Trophoblast cell (in vitro differentiated cells and primary cell): ENCODE data around the gene ZNF692.

ENCODE experiments used
- DNase-seq, 2 donors: peaks; one replicate each; pipeline ENCODE4 v3.0.0-alpha.2; 2016
- H2AFZ ChIP-seq: 2 replicates; pipeline ENCODE4 v1.6.1; 2013; ENCODE audit warnings: low read length, moderate library complexity, mild to moderate bottlenecking; ENCODE audit not compliant: insufficient read depth, poor library complexity
- H2AK5ac ChIP-seq: 2 replicates; pipeline ENCODE4 v1.6.1; 2013; ENCODE audit warnings: mild to moderate bottlenecking, low read length
- H2BK120ac ChIP-seq: 2 replicates; pipeline ENCODE4 v1.6.1; 2013; ENCODE audit warnings: low read length, mild to moderate bottlenecking, moderate library complexity; ENCODE audit not compliant: insufficient read depth, poor library complexity
- H2BK12ac ChIP-seq: 2 replicates; pipeline ENCODE4 v1.6.1; 2013; ENCODE audit warnings: mild to moderate bottlenecking, low read length, moderate library complexity
- H2BK5ac ChIP-seq: 2 replicates; pipeline ENCODE4 v1.6.1; 2013; ENCODE audit warnings: low read length, low read depth, moderate library complexity, mild to moderate bottlenecking; ENCODE audit not compliant: poor library complexity
- H3K14ac ChIP-seq: 2 replicates; pipeline ENCODE4 v1.6.1; 2013; ENCODE audit warnings: mild to moderate bottlenecking, low read length
- H3K18ac ChIP-seq: 2 replicates; pipeline ENCODE4 v1.6.1; 2013; ENCODE audit warnings: mild to moderate bottlenecking, low read length
- H3K23ac ChIP-seq: 2 replicates; pipeline ENCODE4 v1.6.1; 2013; ENCODE audit warnings: low read length
- H3K27ac ChIP-seq: 2 replicates; pipeline ENCODE4 v1.5.1; 2013; ENCODE audit warnings: low read depth, mild to moderate bottlenecking, inconsistent platforms, low read length, moderate library complexity
- H3K27me3 ChIP-seq: 2 replicates; pipeline ENCODE4 v1.6.1; 2013; ENCODE audit warnings: inconsistent platforms, mild to moderate bottlenecking, low read length, moderate library complexity; ENCODE audit not compliant: insufficient read depth
- H3K36me3 ChIP-seq, 2 experiments: 1 replicate in 1 of 2; 2 replicates in 1 of 2; pipeline ENCODE4 v1.6.1; 2013; ENCODE audit warnings: low read length in 2 of 2, mild to moderate bottlenecking in 2 of 2, moderate library complexity in 1 of 2; ENCODE audit not compliant: insufficient read depth in 2 of 2, control insufficient read depth in 1 of 2
- H3K4ac ChIP-seq: 2 replicates; pipeline ENCODE4 v1.6.1; 2013; ENCODE audit warnings: low read depth, mild to moderate bottlenecking, low read length, moderate library complexity
- H3K4me1 ChIP-seq, 2 experiments: 1 replicate in 1 of 2; 2 replicates in 1 of 2; pipeline ENCODE4 v1.6.1; 2013; ENCODE audit warnings: low read length in 2 of 2, mild to moderate bottlenecking in 2 of 2, moderate library complexity in 1 of 2; ENCODE audit not compliant: insufficient read depth in 2 of 2, control insufficient read depth in 1 of 2
- H3K4me2 ChIP-seq: 2 replicates; pipeline ENCODE4 v1.6.1; 2013; ENCODE audit warnings: inconsistent platforms, mild to moderate bottlenecking, low read length, moderate library complexity
- H3K4me3 ChIP-seq: 2 replicates; pipeline ENCODE4 v1.5.1; 2013; ENCODE audit warnings: mild to moderate bottlenecking, low read depth, low read length, inconsistent platforms
- H3K79me1 ChIP-seq: one replicate; pipeline ENCODE4 v1.6.1; 2013; ENCODE audit warnings: low read length
- H3K79me2 ChIP-seq: 2 replicates; pipeline ENCODE4 v1.6.1; 2013; ENCODE audit warnings: low read length, mild to moderate bottlenecking; ENCODE audit not compliant: control insufficient read depth, insufficient read depth, poor library complexity
- H3K9ac ChIP-seq: 2 replicates; pipeline ENCODE4 v1.6.1; 2013; ENCODE audit warnings: mild to moderate bottlenecking, low read length
- H3K9me3 ChIP-seq: 2 replicates; pipeline ENCODE4 v1.6.1; 2013; ENCODE audit warnings: low read depth, mild to moderate bottlenecking, control low read depth, inconsistent platforms, low read length; ENCODE audit not compliant: insufficient read depth
- H4K12ac ChIP-seq: 2 replicates; pipeline ENCODE4 v1.6.1; 2013; ENCODE audit warnings: low read depth, mild to moderate bottlenecking, low read length, moderate library complexity
- H4K8ac ChIP-seq: 2 replicates; pipeline ENCODE4 v1.6.1; 2013; ENCODE audit warnings: low read depth, mild to moderate bottlenecking, low read length, moderate library complexity
- H4K91ac ChIP-seq: one replicate; pipeline ENCODE4 v1.6.1; 2013; ENCODE audit warnings: low read depth, mild to moderate bottlenecking, low read length, moderate library complexity
- WGBS: extraction: QIAGEN DNeasy Blood & Tissue Kit; methylation state at CpG from one replicate; pipeline ENCODE4 v1.1.7; 2013; ENCODE audit warnings: missing lambda C conversion rate; ENCODE audit not compliant: insufficient read length, insufficient coverage; ENCODE audit errors: extremely low coverage; 5-methylcytosine and 5-hydroxymethylcytosine counted together

Gene ZNF692

GRCh38 chr1:248842781-248843331, 16.0 kb downstream of the ZNF692 start:
- Histone ChIP-seq H4K8ac (no peak overlapping the region), H3K36me3 (peaks cover 27 to 40% of the 10 kb centered on the region in 2 experiments), H4K91ac (no peak overlapping the region), H3K4me1 (peaks cover 0 to 4% of the 10 kb centered on the region in 2 experiments), H2BK12ac (no peak overlapping the region), H3K27ac (no peak overlapping the region), H3K4ac (peak overlapping the region; percentile 8), H3K4me2 (no peak overlapping the region), H3K9me3 (no peaks in the 10 kb centered on the region), H2BK120ac (no peak overlapping the region), H4K12ac (no peak overlapping the region), H2BK5ac (no peak overlapping the region), H3K27me3 (no peaks in the 10 kb centered on the region), H3K4me3 (no peak overlapping the region), H3K14ac (no peak overlapping the region), H3K18ac (no peak overlapping the region), H3K79me1 (peaks cover 12% of the 10 kb centered on the region), H2AK5ac (no peak overlapping the region), H3K79me2 (peaks cover 7% of the 10 kb centered on the region), H2AFZ (no peak overlapping the region), H3K9ac (no peak overlapping the region), H3K23ac (no peak overlapping the region)
- DNase-seq: no peak
- WGBS: no CpG with 5 or more reads among the region's 8 CpGs

DNA sequence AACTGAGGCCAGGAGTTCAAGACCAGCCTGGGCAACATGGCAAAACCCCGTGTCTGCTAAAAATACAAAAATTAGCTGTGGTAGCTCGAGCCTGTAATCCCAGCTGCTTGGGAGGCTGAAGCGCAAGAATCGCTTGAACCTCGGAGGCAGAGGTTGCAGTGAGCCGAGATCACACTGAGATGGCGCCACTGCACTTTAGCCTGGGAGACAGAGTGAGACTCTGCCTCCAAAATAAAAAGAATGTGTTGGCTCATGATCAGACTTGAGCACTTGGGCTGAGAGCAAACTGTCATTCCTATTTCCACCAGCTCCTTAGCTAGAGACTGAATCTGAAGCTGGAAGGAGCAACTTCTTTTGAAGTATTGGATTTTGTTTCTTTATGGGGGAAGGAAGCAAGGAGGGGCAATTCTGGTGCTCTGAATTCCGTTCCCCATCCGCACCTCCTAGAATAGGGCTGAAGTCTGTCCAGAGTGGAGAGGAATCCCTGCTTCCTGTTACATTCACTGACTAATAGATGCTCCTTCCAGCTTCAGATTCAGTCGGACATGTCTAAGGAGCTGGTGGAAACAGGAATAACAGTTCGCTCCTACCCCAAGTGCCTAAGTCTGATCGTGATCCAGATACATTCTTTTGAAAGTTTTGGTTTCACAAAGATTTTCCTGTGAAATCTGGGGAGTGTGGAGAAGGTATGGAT, 17.0 kb downstream of the ZNF692 start:
- WGBS: no CpG with 5 or more reads among the region's 12 CpGs
- Histone ChIP-seq H3K9ac (no peak overlapping the region), H3K79me2 (peaks cover 7% of the 10 kb centered on the region), H2AFZ (no peak overlapping the region), H2BK120ac (no peak overlapping the region), H3K18ac (no peak overlapping the region), H3K14ac (no peak overlapping the region), H2BK12ac (no peak overlapping the region), H2AK5ac (no peak overlapping the region), H3K4me2 (no peak overlapping the region), H3K36me3 (peaks cover 17 to 30% of the 10 kb centered on the region in 2 experiments), H3K4ac (peak overlapping the region; percentile 34), H3K23ac (no peak overlapping the region), H3K27me3 (no peaks in the 10 kb centered on the region), H3K4me1 (peaks cover 2 to 4% of the 10 kb centered on the region in 2 experiments), H3K9me3 (no peaks in the 10 kb centered on the region), H3K4me3 (no peak overlapping the region), H3K27ac (no peak overlapping the region), H2BK5ac (no peak overlapping the region), H3K79me1 (peaks cover 12% of the 10 kb centered on the region), H4K91ac (no peak overlapping the region), H4K8ac (no peak overlapping the region), H4K12ac (no peak overlapping the region)
- DNase-seq: peak in 1 of 2 donors; percentile 23

- Histone ChIP-seq H2AFZ (no peak overlapping the region), H3K79me1 (peaks cover 12% of the 10 kb centered on the region), H3K36me3 (peaks cover 11 to 23% of the 10 kb centered on the region in 2 experiments), H4K8ac (no peak overlapping the region), H4K12ac (no peak overlapping the region), H2BK120ac (no peak overlapping the region), H3K27ac (no peak overlapping the region), H2BK12ac (no peak overlapping the region), H3K4ac (peak overlapping the region; percentile 16), H3K23ac (no peak overlapping the region), H3K79me2 (peaks cover 7% of the 10 kb centered on the region), H2BK5ac (no peak overlapping the region), H2AK5ac (no peak overlapping the region), H3K4me3 (no peak overlapping the region), H3K27me3 (no peaks in the 10 kb centered on the region), H3K14ac (no peak overlapping the region), H3K9ac (no peak overlapping the region), H3K9me3 (no peaks in the 10 kb centered on the region), H3K18ac (no peak overlapping the region), H3K4me1 (peaks cover 2 to 4% of the 10 kb centered on the region in 2 experiments), H4K91ac (no peak overlapping the region), H3K4me2 (no peak overlapping the region)
- WGBS: no CpG with 5 or more reads among the region's 4 CpGs
- no peak for DNase-seq
These were observed 17.9 kb downstream of the ZNF692 start for GRCh38 chr1:248840946-248841345.

DNA sequence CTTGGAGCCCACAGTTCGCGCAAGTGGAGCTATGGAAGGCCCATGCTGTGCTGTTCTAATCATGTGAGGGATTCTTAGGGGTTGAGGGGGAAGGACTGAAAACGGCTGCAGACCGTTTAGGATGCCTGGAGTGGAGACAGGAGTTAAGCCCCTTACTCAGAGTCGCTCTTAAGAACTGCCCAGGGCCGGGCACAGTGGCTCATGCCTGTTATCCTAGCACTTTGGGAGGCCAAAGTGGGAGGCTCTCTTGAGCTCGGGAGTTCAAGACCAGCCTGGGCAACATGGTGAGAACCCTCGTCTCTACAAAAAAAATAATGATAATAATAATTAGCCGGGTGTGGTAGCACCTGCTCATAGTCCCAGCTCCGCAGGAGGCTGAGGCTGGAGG, 19.7 kb downstream of the ZNF692 start:
- H3K9ac ChIP-seq: peak overlapping the region; percentile 6
- H3K18ac ChIP-seq: peak overlapping the region; percentile 27
- H2AK5ac ChIP-seq: no peak overlapping the region
- H4K12ac ChIP-seq: peak overlapping the region; percentile 54
- H3K27me3 ChIP-seq: no peaks in the 10 kb centered on the region
- peaks cover 12% of the 10 kb centered on the region for H3K79me1 ChIP-seq
- DNase-seq: no peak
- peaks cover 2 to 4% of the 10 kb centered on the region in 2 experiments for H3K4me1 ChIP-seq
- peak overlapping the region; percentile 20 for H2AFZ ChIP-seq
- H3K23ac ChIP-seq: no peak overlapping the region
- H3K4ac ChIP-seq: peak overlapping the region; percentile 61
- peak overlapping the region; percentile 54 for H4K8ac ChIP-seq
- H3K36me3 ChIP-seq: peaks cover 2 to 8% of the 10 kb centered on the region in 2 experiments
- no CpG with 5 or more reads among the region's 10 CpGs for WGBS
- H3K9me3 ChIP-seq: no peaks in the 10 kb centered on the region
- peak overlapping the region; percentile 93 for H3K27ac ChIP-seq
- H4K91ac ChIP-seq: peak overlapping the region; percentile 82
- peaks cover 7% of the 10 kb centered on the region for H3K79me2 ChIP-seq
- H2BK12ac ChIP-seq: no peak overlapping the region
- no peak overlapping the region for H2BK120ac ChIP-seq
- no peak overlapping the region for H2BK5ac ChIP-seq
- H3K4me3 ChIP-seq: peak overlapping the region; percentile 88
- peak overlapping the region; percentile 5 for H3K14ac ChIP-seq
- H3K4me2 ChIP-seq: peak overlapping the region; percentile 77
